Panc1 (cell line): Measurements from ENCODE around the gene KLHL30. TPM values are rescaled to one million over a fixed set of nuclear protein-coding genes. Genes with fewer than 3 reads are reported as not detected.
A peak's percentile ranks its signal among the peaks of the same experiment; 100 is the strongest.

Experiments
- ATAC-seq: fragments of 200-7000 bp; cut with Tn5 transposase; 2 replicates; pipeline ENCODE4 v1.9.1; 2020; ENCODE audit warnings: mild to moderate bottlenecking, moderate library complexity
- BruUV-seq: library from RNA; stranded (reverse); fragments of 400-500 nt; replicated peaks from 2 replicates; lab custom pipeline; 2021; lab: Mats Ljungman, UMichigan
- CTCF ChIA-PET: fragments of 300-600 bp; sonication (Branson Sonifier 250); formaldehyde crosslinking; loops from one replicate; lab custom pipeline; 2022; ENCODE audit warnings: antibody characterized with exemption; lab: Charles Lee
- POLR2A ChIA-PET: fragments of 300-600 bp; sonication (Branson Sonifier 250); formaldehyde crosslinking; loops from one replicate; lab custom pipeline; 2022; ENCODE audit warnings: antibody characterized with exemption; lab: Charles Lee
- DNase-seq: peaks from one replicate; pipeline ENCODE4 v3.0.0-alpha.2; 2010; ENCODE audit warnings: low read depth, low spot score
- H3K27ac ChIP-seq: 2 replicates; pipeline ENCODE4 v1.5.1; 2011; ENCODE audit warnings: mild to moderate bottlenecking, low read length, inconsistent platforms
- H3K27me3 ChIP-seq: fragments of 200-500 bp; sonication (Bioruptor generic); 2 replicates; pipeline ENCODE4 v1.6.0; 2014; ENCODE audit warnings: low read length, inconsistent platforms; ENCODE audit not compliant: control insufficient read depth, insufficient read depth
- H3K36me3 ChIP-seq: fragments of 200-500 bp; sonication (Bioruptor generic); 2 replicates; pipeline ENCODE4 v1.5.1; 2014; ENCODE audit warnings: inconsistent platforms, mild to moderate bottlenecking, low read length, moderate library complexity; ENCODE audit not compliant: control insufficient read depth, insufficient read depth
- H3K4me1 ChIP-seq: 2 replicates; pipeline ENCODE4 v1.5.1; 2011; ENCODE audit warnings: inconsistent platforms, mild to moderate bottlenecking, low read length, moderate library complexity; ENCODE audit not compliant: control insufficient read depth, insufficient read depth
- H3K4me3 ChIP-seq, 2 experiments: 2 replicates each; pipeline ENCODE4 v1.5.1; 2011 to 2012; ENCODE audit warnings: low read depth in 2 of 2, low read length in 2 of 2, mild to moderate bottlenecking in 2 of 2, inconsistent platforms in 1 of 2, moderate library complexity in 1 of 2
- H3K9me3 ChIP-seq: fragments of 200-500 bp; sonication (Bioruptor generic); 2 replicates; pipeline ENCODE4 v1.5.1; 2014; ENCODE audit warnings: low read depth, mild to moderate bottlenecking, inconsistent platforms, low read length, moderate library complexity; ENCODE audit not compliant: control insufficient read depth, insufficient read depth
- POLR2AphosphoS5 ChIP-seq: IDR thresholded peaks from 2 replicates; pipeline ENCODE4 v1.6.1; 2012; ENCODE audit warnings: mild to moderate bottlenecking, low read depth, low read length, moderate library complexity
- SIN3A ChIP-seq: IDR thresholded peaks from 2 replicates; pipeline ENCODE4 v1.6.1; 2012; ENCODE audit warnings: low read depth, mild to moderate bottlenecking, low read length, moderate library complexity, borderline replicate concordance; ENCODE audit not compliant: insufficient read depth
- TCF7L2 ChIP-seq: IDR thresholded peaks from 2 replicates; pipeline ENCODE4 v1.6.1; 2011; ENCODE audit warnings: mild to moderate bottlenecking, low read depth, low read length, inconsistent platforms
- in situ Hi-C: cut with HindIII; loops from 2 replicates; pipeline ENCODE4 v1.10.0; 2016; ENCODE audit warnings: low sequenced_read_pairs, low pct_unique_long_range_greater_than_20kb
- intact Hi-C: fragments of 100-400 bp; cut with micrococcal nuclease; formaldehyde crosslinking; loops from one replicate; pipeline ENCODE4 v1.10.0; 2022; ENCODE audit not compliant: unreplicated experiment
- total RNA-seq: library from RNA; stranded (reverse); gene quantifications from one replicate; pipeline ENCODE4 v1.2.1, GENCODE V29; 2021; ENCODE audit not compliant: unreplicated experiment
- TF ChIP-seq, protein P1 (sequence below), 2 experiments: IDR thresholded peaks; 2 replicates each; pipeline ENCODE4 v1.6.1; 2011 to 2012; ENCODE audit warnings: low read depth in 2 of 2, control low read depth in 1 of 2, low read length in 1 of 2, mild to moderate bottlenecking in 1 of 2, moderate library complexity in 1 of 2; ENCODE audit not compliant: insufficient read depth in 1 of 2
- TF ChIP-seq, protein P2 (sequence below): fragments of 450-650 bp; IDR thresholded peaks from 2 replicates; pipeline ENCODE4 v1.5.1; 2017; ENCODE audit warnings: mild to moderate bottlenecking

Gene KLHL30
- total RNA-seq, 1 experiment from 2014 or later: 0.26 TPM

DNA sequence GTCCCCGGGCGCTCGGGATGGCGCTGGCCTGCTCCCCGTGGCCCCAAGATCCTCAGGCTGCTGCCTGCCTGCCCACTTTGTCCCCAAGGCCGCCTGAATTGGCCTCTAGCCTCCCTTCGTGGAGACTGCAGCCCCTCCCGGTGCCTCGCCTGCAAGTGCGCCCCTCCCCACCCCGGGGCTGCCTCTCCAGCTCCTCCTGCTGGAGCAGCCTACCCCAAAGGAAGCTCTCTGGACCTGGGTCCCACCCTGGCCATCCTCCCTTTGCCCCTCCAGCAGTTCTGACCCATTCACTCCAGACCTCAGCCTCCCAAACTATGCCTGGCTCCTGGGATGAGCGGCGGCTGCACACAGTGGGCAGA, 32.1 kb upstream of the KLHL30 start:
- CTCF ChIA-PET: interaction anchor here (0.6 to 1.1 kb wide), 3 partner anchors 98 to 248 kb away, joined by 3 read pairs; no protein-coding TSS in a partner anchor

DNA sequence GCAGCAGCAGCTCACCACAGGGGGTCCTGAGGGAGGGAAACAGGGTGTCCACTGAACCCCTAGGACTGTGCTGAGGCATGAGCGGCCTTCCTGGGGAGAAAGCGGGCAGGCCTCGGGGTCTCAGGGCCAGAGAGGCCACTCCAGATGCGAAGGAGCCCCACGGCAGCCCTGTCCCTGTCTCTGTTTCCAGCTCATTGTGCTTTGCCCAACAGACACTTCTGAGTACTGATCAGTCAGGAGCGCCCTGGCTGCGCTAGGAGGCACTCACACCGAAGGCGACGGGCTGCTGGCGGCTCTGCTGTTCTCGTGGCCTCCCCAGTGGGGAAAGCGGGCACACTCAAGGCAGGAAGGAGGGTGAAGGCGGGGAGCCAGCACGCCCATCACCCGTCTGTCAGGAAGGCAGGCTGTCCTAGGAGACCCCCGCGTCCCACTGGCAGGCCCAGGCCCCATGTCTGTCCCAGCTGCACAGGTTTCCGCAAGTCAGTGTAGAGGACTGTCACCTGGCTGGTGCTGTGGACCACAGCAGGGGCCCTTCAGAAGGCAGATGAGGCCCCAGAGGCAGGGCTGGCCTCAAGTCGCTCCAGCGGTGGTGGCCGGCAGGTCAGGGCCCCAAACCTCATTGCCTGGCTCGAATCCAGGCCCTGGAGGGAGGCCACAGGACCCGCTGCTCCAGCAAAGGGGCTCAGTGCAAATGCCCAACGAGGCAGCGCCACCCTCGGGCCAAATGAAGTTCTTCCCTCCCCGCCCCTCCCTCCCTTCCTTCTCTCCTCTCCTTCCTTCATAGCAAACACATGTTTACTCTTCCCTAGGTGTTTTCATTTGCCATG, 31.6 kb upstream of the KLHL30 start:
- no TSS peak for BruUV-seq
- DNase-seq (no peak), ATAC-seq (peak; percentile 40)
- ChIA-PET POLR2A (no interaction called here), CTCF (interaction anchor here (0.6 to 1.1 kb wide), 4 partner anchors 20 to 249 kb away, joined by 3 to 4 read pairs (median 3); no protein-coding TSS in a partner anchor)
- intact Hi-C loops (no loop called here), in situ Hi-C loops (no loop called here)
- H3K27me3 ChIP-seq: no peaks in the 10 kb centered on the region
- H3K4me3 ChIP-seq: peak overlapping the region; percentile 29 to 52
- peaks cover 2% of the 10 kb centered on the region; the same call in 1 of the 2 replicates for H3K9me3 ChIP-seq
- TF ChIP-seq, protein P1, sequence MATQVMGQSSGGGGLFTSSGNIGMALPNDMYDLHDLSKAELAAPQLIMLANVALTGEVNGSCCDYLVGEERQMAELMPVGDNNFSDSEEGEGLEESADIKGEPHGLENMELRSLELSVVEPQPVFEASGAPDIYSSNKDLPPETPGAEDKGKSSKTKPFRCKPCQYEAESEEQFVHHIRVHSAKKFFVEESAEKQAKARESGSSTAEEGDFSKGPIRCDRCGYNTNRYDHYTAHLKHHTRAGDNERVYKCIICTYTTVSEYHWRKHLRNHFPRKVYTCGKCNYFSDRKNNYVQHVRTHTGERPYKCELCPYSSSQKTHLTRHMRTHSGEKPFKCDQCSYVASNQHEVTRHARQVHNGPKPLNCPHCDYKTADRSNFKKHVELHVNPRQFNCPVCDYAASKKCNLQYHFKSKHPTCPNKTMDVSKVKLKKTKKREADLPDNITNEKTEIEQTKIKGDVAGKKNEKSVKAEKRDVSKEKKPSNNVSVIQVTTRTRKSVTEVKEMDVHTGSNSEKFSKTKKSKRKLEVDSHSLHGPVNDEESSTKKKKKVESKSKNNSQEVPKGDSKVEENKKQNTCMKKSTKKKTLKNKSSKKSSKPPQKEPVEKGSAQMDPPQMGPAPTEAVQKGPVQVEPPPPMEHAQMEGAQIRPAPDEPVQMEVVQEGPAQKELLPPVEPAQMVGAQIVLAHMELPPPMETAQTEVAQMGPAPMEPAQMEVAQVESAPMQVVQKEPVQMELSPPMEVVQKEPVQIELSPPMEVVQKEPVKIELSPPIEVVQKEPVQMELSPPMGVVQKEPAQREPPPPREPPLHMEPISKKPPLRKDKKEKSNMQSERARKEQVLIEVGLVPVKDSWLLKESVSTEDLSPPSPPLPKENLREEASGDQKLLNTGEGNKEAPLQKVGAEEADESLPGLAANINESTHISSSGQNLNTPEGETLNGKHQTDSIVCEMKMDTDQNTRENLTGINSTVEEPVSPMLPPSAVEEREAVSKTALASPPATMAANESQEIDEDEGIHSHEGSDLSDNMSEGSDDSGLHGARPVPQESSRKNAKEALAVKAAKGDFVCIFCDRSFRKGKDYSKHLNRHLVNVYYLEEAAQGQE (IDR thresholded peaks at IDR 0.05; ENCODE audit: insufficient read depth in 1 of 2, low read depth in 2 of 2, low read length in 1 of 2): no peak
- TF ChIP-seq, protein P2, sequence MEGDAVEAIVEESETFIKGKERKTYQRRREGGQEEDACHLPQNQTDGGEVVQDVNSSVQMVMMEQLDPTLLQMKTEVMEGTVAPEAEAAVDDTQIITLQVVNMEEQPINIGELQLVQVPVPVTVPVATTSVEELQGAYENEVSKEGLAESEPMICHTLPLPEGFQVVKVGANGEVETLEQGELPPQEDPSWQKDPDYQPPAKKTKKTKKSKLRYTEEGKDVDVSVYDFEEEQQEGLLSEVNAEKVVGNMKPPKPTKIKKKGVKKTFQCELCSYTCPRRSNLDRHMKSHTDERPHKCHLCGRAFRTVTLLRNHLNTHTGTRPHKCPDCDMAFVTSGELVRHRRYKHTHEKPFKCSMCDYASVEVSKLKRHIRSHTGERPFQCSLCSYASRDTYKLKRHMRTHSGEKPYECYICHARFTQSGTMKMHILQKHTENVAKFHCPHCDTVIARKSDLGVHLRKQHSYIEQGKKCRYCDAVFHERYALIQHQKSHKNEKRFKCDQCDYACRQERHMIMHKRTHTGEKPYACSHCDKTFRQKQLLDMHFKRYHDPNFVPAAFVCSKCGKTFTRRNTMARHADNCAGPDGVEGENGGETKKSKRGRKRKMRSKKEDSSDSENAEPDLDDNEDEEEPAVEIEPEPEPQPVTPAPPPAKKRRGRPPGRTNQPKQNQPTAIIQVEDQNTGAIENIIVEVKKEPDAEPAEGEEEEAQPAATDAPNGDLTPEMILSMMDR: peak; percentile 72
- H3K36me3 ChIP-seq: no peaks in the 10 kb centered on the region
- H3K4me1 ChIP-seq: peaks cover 10% of the 10 kb centered on the region
- H3K27ac ChIP-seq: 0 out of 2 replicates have a peak overlapping the region, but pooled peaks have one; percentile 7

More for the DNA sequence above, 32.1 kb upstream of the KLHL30 start:
- Histone ChIP-seq H3K4me1 (peaks cover 10% of the 10 kb centered on the region), H3K36me3 (no peaks in the 10 kb centered on the region), H3K4me3 (no peak overlapping the region), H3K27ac (no peak overlapping the region), H3K9me3 (no peaks in the 10 kb centered on the region), H3K27me3 (no peaks in the 10 kb centered on the region)
- POLR2A ChIA-PET: no interaction called here
- ATAC-seq (no peak), DNase-seq (no peak)
- intact Hi-C loops: no loop called here
- in situ Hi-C loops: no loop called here
- TF ChIP-seq, protein P1 (IDR thresholded peaks at IDR 0.05; ENCODE audit: insufficient read depth in 1 of 2, low read depth in 2 of 2, low read length in 1 of 2): no peak
- TF ChIP-seq, protein P2: no peak; the same call in 1 of the 2 replicates
- no peak for TF ChIP-seq POLR2AphosphoS5
- no peak for TF ChIP-seq TCF7L2
- TF ChIP-seq SIN3A: no peak
- no TSS peak for BruUV-seq
